H9 (cell line): Measurements from ENCODE around the gene YBX1. TPM values are rescaled to one million over a fixed set of nuclear protein-coding genes. Genes with fewer than 3 reads are reported as not detected.

ENCODE experiments used
- DNase-seq: peaks from one replicate; pipeline ENCODE4 v3.0.0-alpha.2; 2017
- H2AFZ ChIP-seq: one replicate; pipeline ENCODE4 v1.6.1; 2013; ENCODE audit warnings: mild to moderate bottlenecking, low read length, control low read depth, moderate library complexity
- H2AK5ac ChIP-seq: 2 replicates; pipeline ENCODE4 v1.6.1; 2013; ENCODE audit warnings: low read length, control low read depth, mixed read lengths; ENCODE audit not compliant: insufficient read length
- H2BK120ac ChIP-seq: one replicate; pipeline ENCODE4 v1.6.1; 2013; ENCODE audit warnings: low read depth, mild to moderate bottlenecking, low read length, control low read depth, inconsistent platforms; ENCODE audit not compliant: poor library complexity, severe bottlenecking
- H2BK12ac ChIP-seq: 2 replicates; pipeline ENCODE4 v1.6.1; 2013; ENCODE audit warnings: low read length, control low read depth, mixed read lengths, low read depth; ENCODE audit not compliant: insufficient read length
- H2BK15ac ChIP-seq: 2 replicates; pipeline ENCODE4 v1.6.1; 2013; ENCODE audit warnings: low read depth, low read length, control low read depth
- H2BK20ac ChIP-seq: one replicate; pipeline ENCODE4 v1.6.1; 2013; ENCODE audit warnings: low read depth, mild to moderate bottlenecking, low read length, control low read depth, inconsistent platforms; ENCODE audit not compliant: poor library complexity, severe bottlenecking
- H2BK5ac ChIP-seq: 2 replicates; pipeline ENCODE4 v1.6.1; 2013; ENCODE audit warnings: low read length, control low read depth, mixed read lengths; ENCODE audit not compliant: insufficient read length
- H3K14ac ChIP-seq: 2 replicates; pipeline ENCODE4 v1.6.1; 2013; ENCODE audit warnings: low read length, control low read depth; ENCODE audit not compliant: insufficient read depth
- H3K18ac ChIP-seq: 2 replicates; pipeline ENCODE4 v1.6.1; 2013; ENCODE audit warnings: low read depth, mild to moderate bottlenecking, mixed read lengths, low read length, control low read depth; ENCODE audit not compliant: insufficient read length
- H3K23ac ChIP-seq: 2 replicates; pipeline ENCODE4 v1.6.1; 2013; ENCODE audit warnings: low read length, control low read depth, mixed read lengths, low read depth; ENCODE audit not compliant: insufficient read length
- H3K23me2 ChIP-seq: 2 replicates; pipeline ENCODE4 v1.6.1; 2013; ENCODE audit warnings: low read depth, mild to moderate bottlenecking, mixed read lengths, low read length, control low read depth; ENCODE audit not compliant: insufficient read length, poor library complexity, severe bottlenecking
- H3K27ac ChIP-seq: 2 replicates; pipeline ENCODE4 v1.5.1; 2013; ENCODE audit warnings: low read length, control low read depth, mixed read lengths, low read depth; ENCODE audit not compliant: insufficient read length
- H3K27me3 ChIP-seq: 2 replicates; pipeline ENCODE4 v1.6.1; 2013; ENCODE audit warnings: low read length, control low read depth, inconsistent platforms; ENCODE audit not compliant: insufficient read depth
- H3K4ac ChIP-seq: 2 replicates; pipeline ENCODE4 v1.6.1; 2013; ENCODE audit warnings: low read depth, mild to moderate bottlenecking, control low read depth, inconsistent platforms, low read length, moderate library complexity
- H3K4me1 ChIP-seq: 2 replicates; pipeline ENCODE4 v1.6.1; 2013; ENCODE audit warnings: low read length, control low read depth, inconsistent platforms; ENCODE audit not compliant: insufficient read depth
- H3K4me2 ChIP-seq: 2 replicates; pipeline ENCODE4 v1.6.1; 2013; ENCODE audit warnings: low read length, control low read depth, mixed read lengths; ENCODE audit not compliant: insufficient read length, insufficient read depth
- H3K56ac ChIP-seq: 2 replicates; pipeline ENCODE4 v1.6.1; 2013; ENCODE audit warnings: low read depth, mild to moderate bottlenecking, mixed read lengths, low read length, control low read depth; ENCODE audit not compliant: insufficient read length
- H3K79me1 ChIP-seq: 2 replicates; pipeline ENCODE4 v1.6.1; 2013; ENCODE audit warnings: low read depth, mild to moderate bottlenecking, moderate library complexity, low read length, control low read depth, inconsistent platforms; ENCODE audit not compliant: insufficient read depth, poor library complexity, severe bottlenecking
- H3K79me2 ChIP-seq: 2 replicates; pipeline ENCODE4 v1.6.1; 2013; ENCODE audit warnings: low read length, control low read depth, inconsistent platforms; ENCODE audit not compliant: insufficient read depth
- H3K9ac ChIP-seq: 2 replicates; pipeline ENCODE4 v1.6.1; 2013; ENCODE audit warnings: low read length, control low read depth, mixed read lengths; ENCODE audit not compliant: insufficient read length; ENCODE audit errors: extremely low read depth
- H3K9me3 ChIP-seq: one replicate; pipeline ENCODE4 v1.6.1; 2013; ENCODE audit warnings: low read depth, low read length, inconsistent platforms; ENCODE audit not compliant: control insufficient read depth
- H3T11ph ChIP-seq: one replicate; pipeline ENCODE4 v1.6.1; 2013; ENCODE audit warnings: mild to moderate bottlenecking, low read length, control low read depth, inconsistent platforms
- H4K20me1 ChIP-seq: one replicate; pipeline ENCODE4 v1.6.1; 2013; ENCODE audit not compliant: control insufficient read depth, insufficient read length, insufficient read depth
- H4K5ac ChIP-seq: 2 replicates; pipeline ENCODE4 v1.6.1; 2013; ENCODE audit warnings: low read depth, mild to moderate bottlenecking, mixed read lengths, low read length, control low read depth; ENCODE audit not compliant: insufficient read length
- H4K8ac ChIP-seq: replicated peaks from 2 replicates; pipeline ENCODE4 v1.6.1; 2013; ENCODE audit warnings: low read length, control low read depth, mixed read lengths, low read depth; ENCODE audit not compliant: insufficient read length
- H4K91ac ChIP-seq: 2 replicates; pipeline ENCODE4 v1.6.1; 2013; ENCODE audit warnings: low read depth, mild to moderate bottlenecking, moderate library complexity, mixed read lengths, low read length, control low read depth; ENCODE audit not compliant: insufficient read length
- H3K27ac Mint-ChIP-seq, 3 experiments: 2 replicates in 2 of 3; 3 replicates in 1 of 3; pipeline ENCODE4 v1.8.0; 2020 to 2021; ENCODE audit warnings: mixed read lengths in 3 of 3, mild to moderate bottlenecking in 1 of 3, moderate library complexity in 1 of 3
- H3K27me3 Mint-ChIP-seq: 2 replicates; pipeline ENCODE4 v1.8.0; 2021; ENCODE audit warnings: low read depth, mild to moderate bottlenecking, moderate library complexity, mixed read lengths
- H3K36me3 Mint-ChIP-seq, 3 experiments: 2 replicates in 2 of 3; 3 replicates in 1 of 3; pipeline ENCODE4 v1.8.0; 2020 to 2021; ENCODE audit warnings: low read depth in 3 of 3, mixed read lengths in 3 of 3; ENCODE audit not compliant: insufficient read depth in 1 of 3
- H3K4me1 Mint-ChIP-seq, 2 experiments: 2 replicates each; pipeline ENCODE4 v1.8.0; 2020; ENCODE audit warnings: mixed read lengths in 2 of 2
- H3K4me3 Mint-ChIP-seq, 2 experiments: 2 replicates in 1 of 2; 3 replicates in 1 of 2; pipeline ENCODE4 v1.8.0; 2020 to 2021; ENCODE audit warnings: mild to moderate bottlenecking in 2 of 2, mixed read lengths in 2 of 2, moderate library complexity in 1 of 2
- H3K9me3 Mint-ChIP-seq, 2 experiments: 2 replicates in 1 of 2; 3 replicates in 1 of 2; pipeline ENCODE4 v1.8.0; 2020; ENCODE audit warnings: mild to moderate bottlenecking in 2 of 2, mixed read lengths in 2 of 2, moderate library complexity in 1 of 2
- CTCF ChIP-seq: fragments of 200-600 bp; sonication (generic); conservative IDR thresholded peaks from 3 replicates; pipeline ENCODE4 v1.8.0; 2021; ENCODE audit warnings: antibody characterized with exemption, mild to moderate bottlenecking
- WGBS: extraction: QIAGEN DNeasy Blood & Tissue Kit; methylation state at CpG from one replicate; pipeline ENCODE4 v1.1.7; 2013; ENCODE audit warnings: missing lambda C conversion rate, low lambda C conversion rate, mixed read lengths; ENCODE audit not compliant: insufficient read length; ENCODE audit errors: extremely low coverage; 5-methylcytosine and 5-hydroxymethylcytosine counted together
- total RNA-seq: library from RNA; stranded (reverse); gene quantifications from 2 replicates; pipeline ENCODE4 v1.2.1, GENCODE V29; 2021

The YBX1 gene
- total RNA-seq, 1 experiment from 2014 or later, result 1,019 TPM

DNA sequence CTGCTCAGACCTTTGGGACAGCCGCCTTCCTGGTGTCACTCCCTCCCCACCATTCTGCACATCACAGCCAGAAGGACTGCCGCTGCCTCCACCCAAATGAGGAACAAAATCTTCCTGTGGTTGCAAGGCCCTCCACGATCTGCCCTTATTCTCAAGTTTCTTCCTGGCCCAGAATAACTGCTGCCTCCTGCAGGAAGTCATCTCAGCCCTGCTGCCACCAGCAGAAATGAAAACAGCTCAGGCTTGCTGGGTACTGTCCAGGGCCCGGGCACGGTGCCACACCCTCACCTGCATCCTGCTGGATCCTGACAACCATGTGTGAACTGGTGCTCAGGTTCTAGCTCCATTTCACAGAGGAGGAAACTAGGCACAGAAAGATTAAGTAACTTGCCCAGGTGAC lies 55.0 kb downstream of the YBX1 start:
- Histone ChIP-seq H3T11ph (no peak overlapping the region), H4K91ac (no peak overlapping the region), H3K23ac (no peak overlapping the region), H3K27ac (no peak overlapping the region), H3K4me2 (no peak overlapping the region), H3K9me3 (no peaks in the 10 kb centered on the region), H2BK20ac (no peak overlapping the region), H4K8ac (no peak overlapping the region), H2BK120ac (no peak overlapping the region), H2AFZ (no peak overlapping the region), H3K79me1 (no peaks in the 10 kb centered on the region), H3K9ac (no peak overlapping the region), H3K18ac (no peak overlapping the region), H4K5ac (no peak overlapping the region), H3K79me2 (no peaks in the 10 kb centered on the region), H3K23me2 (no peaks in the 10 kb centered on the region), H2AK5ac (no peak overlapping the region), H2BK5ac (no peak overlapping the region), H3K56ac (no peak overlapping the region), H3K4me1 (no peaks in the 10 kb centered on the region; the same call in 1 of the 2 replicates), H3K27me3 (no peaks in the 10 kb centered on the region), H2BK12ac (no peak overlapping the region), H4K20me1 (no peaks in the 10 kb centered on the region), H3K4ac (no peak overlapping the region), H2BK15ac (no peak overlapping the region), H3K14ac (no peak overlapping the region)
- H3K9me3 Mint-ChIP-seq, result no peaks in the 10 kb centered on the region
- no CpG with 5 or more reads among the region's 5 CpGs for WGBS
- H3K4me1 Mint-ChIP-seq, result peaks cover 34 to 45% of the 10 kb centered on the region in 2 experiments
- no peak for DNase-seq
- H3K4me3 Mint-ChIP-seq, result no peak overlapping the region
- H3K27me3 Mint-ChIP-seq, result no peaks in the 10 kb centered on the region; the same call in 1 of the 2 replicates
- H3K36me3 Mint-ChIP-seq, result peaks cover 0 to 3% (median 0%) of the 10 kb centered on the region in 3 experiments; a peak in 2 of 7 replicates
- TF ChIP-seq CTCF, result no peak
- no peak overlapping the region for H3K27ac Mint-ChIP-seq
